Measurements from ENCODE around the gene FAM153A. TPM values are rescaled to one million over a fixed set of nuclear protein-coding genes. Genes with fewer than 3 reads are reported as not detected.
"Not testable (repeated sequence)": the region's sequence is repeated elsewhere in the genome, so short reads cannot be mapped to it uniquely, and the experiment has no call there.

FAM153A gene
- total and polyA plus RNA-seq, 10 of the 15 experiments (the other 5 are each of a cell fraction or from before 2014, with no cell fraction given) = 0.10 to 0.18 TPM; not detected in 8

DNA sequence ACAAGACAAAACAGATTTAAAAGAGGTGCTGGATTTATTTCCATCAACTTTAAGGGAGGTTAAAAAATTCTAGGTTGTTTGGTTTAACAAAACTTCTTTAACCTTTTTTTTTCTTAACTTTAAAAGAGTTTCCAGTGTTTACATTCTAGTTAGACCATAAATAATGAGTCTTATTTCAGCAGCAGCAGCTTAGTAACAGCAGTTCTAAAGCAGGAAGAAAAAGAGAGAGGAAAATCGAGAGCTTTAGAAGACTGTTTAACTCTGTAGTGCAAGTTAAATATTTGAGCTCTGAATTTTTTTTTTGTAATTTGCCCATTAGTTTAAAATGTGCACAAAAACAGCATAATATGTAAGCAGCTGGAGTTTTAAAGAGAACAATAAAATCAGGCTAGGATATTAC lies 90.2 kb downstream of the FAM153A start:
- CTCF ChIA-PET; H3K9me3 ChIP-seq (replicated peaks; ENCODE audit: control insufficient read depth, insufficient read depth, low read length); BruUV-seq (replicated peaks); ATAC-seq; H3K4me3 ChIP-seq; H3K4me1 ChIP-seq (ENCODE audit: control insufficient read depth, insufficient read depth, low read length); DNase-seq (ENCODE audit: low read depth, low spot score); H4K20me1 ChIP-seq (ENCODE audit: control insufficient read depth, insufficient read depth); H3K36me3 ChIP-seq (ENCODE audit: control insufficient read depth in 2 of 2, insufficient read depth in 2 of 2, low read length in 1 of 2); intact Hi-C loops (cut with micrococcal nuclease; ENCODE audit: unreplicated experiment); H3K27me3 ChIP-seq (replicated peaks in 1 of 2; ENCODE audit: control insufficient read depth in 2 of 2, insufficient read depth in 2 of 2, low read length in 1 of 2); RAD21 ChIA-PET (ENCODE audit: unreplicated experiment); H2AFZ ChIP-seq (ENCODE audit: control insufficient read depth, low read depth, low read length); POLR2A ChIA-PET; SMC1A ChIA-PET (ENCODE audit: uncharacterized antibody, unreplicated experiment); H3K79me2 ChIP-seq (ENCODE audit: control insufficient read depth, insufficient read depth, low read length); H3K4me2 ChIP-seq (ENCODE audit: control insufficient read depth, insufficient read depth); H3K9ac ChIP-seq (ENCODE audit: control insufficient read depth, insufficient read depth, low read length); FAIRE-seq; H3K27ac ChIP-seq (ENCODE audit: control insufficient read depth, insufficient read depth): not testable (repeated sequence)
- in situ Hi-C loops (cut with MboI) = loop anchor here (5.0 kb wide), 1 partner anchor 1475 kb away; no protein-coding TSS in a partner anchor
- WGBS (ENCODE audit: insufficient coverage, insufficient replicate concordance, low lambda C conversion rate, missing lambda C conversion rate) = 0% methylated on average over 1 of the region's 1 CpG

DNA sequence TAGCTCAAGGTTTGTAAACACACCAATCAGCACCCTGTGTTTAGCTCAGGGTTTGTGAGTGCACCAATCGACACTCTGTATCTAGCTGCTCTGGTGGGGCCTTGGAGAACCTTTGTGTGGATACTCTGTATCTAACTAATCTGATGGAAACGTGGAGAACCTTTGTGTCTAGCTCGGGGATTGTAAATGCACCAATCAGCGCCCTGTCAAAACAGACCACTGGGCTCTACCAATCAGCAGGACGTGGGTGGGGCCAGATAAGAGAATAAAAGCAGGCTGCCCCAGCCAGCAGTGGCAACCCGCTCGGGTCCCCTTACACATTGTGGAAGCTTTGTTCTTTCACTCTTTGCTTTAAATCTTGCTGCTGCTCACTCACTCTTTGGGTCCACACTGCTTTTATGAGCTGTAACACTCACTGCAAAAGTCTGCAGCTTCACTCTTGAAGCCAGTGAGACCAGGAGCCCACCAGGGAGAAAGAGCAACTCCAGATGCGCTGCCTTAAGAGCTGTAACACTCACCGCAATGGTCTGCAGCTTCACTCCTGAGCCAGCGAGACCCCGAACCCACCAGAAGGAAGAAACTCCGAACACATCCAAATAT lies 93.6 kb downstream of the FAM153A start:
- H3K27ac ChIP-seq (ENCODE audit: control insufficient read depth, insufficient read depth); H4K20me1 ChIP-seq (ENCODE audit: control insufficient read depth, insufficient read depth); H3K79me2 ChIP-seq (ENCODE audit: control insufficient read depth, insufficient read depth, low read length); RAD21 ChIA-PET (ENCODE audit: unreplicated experiment); DNase-seq (ENCODE audit: low read depth, low spot score); H3K4me1 ChIP-seq (ENCODE audit: control insufficient read depth, insufficient read depth, low read length); POLR2A ChIA-PET; H3K9me3 ChIP-seq (replicated peaks; ENCODE audit: control insufficient read depth, insufficient read depth, low read length); SMC1A ChIA-PET (ENCODE audit: uncharacterized antibody, unreplicated experiment); H2AFZ ChIP-seq (ENCODE audit: control insufficient read depth, low read depth, low read length); BruUV-seq (replicated peaks); CTCF ChIA-PET; in situ Hi-C loops (cut with MboI); H3K4me2 ChIP-seq (ENCODE audit: control insufficient read depth, insufficient read depth); FAIRE-seq; ATAC-seq; H3K36me3 ChIP-seq (ENCODE audit: control insufficient read depth in 2 of 2, insufficient read depth in 2 of 2, low read length in 1 of 2); intact Hi-C loops (cut with micrococcal nuclease; ENCODE audit: unreplicated experiment); H3K27me3 ChIP-seq (replicated peaks in 1 of 2; ENCODE audit: control insufficient read depth in 2 of 2, insufficient read depth in 2 of 2, low read length in 1 of 2); H3K4me3 ChIP-seq; H3K9ac ChIP-seq (ENCODE audit: control insufficient read depth, insufficient read depth, low read length): not testable (repeated sequence)
- 43% methylated on average over 12 of the region's 12 CpGs for WGBS (ENCODE audit: insufficient coverage, insufficient replicate concordance, low lambda C conversion rate, missing lambda C conversion rate)

DNA sequence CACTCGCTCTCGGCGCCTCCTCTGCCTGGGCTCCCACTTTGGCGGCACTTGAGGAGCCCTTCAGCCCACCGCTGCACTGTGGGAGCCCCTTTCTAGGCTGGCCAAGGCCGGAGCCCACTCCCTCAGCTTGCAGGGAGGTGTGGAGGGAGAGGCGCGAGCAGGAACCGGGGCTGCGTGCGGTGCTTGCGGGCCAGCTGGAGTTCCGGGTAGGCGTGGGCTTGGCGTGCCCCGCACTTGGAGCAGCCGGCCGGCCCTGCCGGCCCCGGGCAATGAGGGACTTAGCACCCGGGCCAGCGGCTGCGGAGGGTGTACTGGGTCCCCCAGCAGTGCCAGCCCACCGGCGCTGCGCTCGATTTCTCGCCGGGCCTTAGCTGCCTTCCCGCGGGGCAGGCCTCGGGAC lies 94.6 kb downstream of the FAM153A start:
- H3K79me2 ChIP-seq (ENCODE audit: control insufficient read depth, insufficient read depth, low read length); H3K9ac ChIP-seq (ENCODE audit: control insufficient read depth, insufficient read depth, low read length); H3K4me1 ChIP-seq (ENCODE audit: control insufficient read depth, insufficient read depth, low read length); H3K9me3 ChIP-seq (replicated peaks; ENCODE audit: control insufficient read depth, insufficient read depth, low read length); in situ Hi-C loops (cut with MboI); H4K20me1 ChIP-seq (ENCODE audit: control insufficient read depth, insufficient read depth); POLR2A ChIA-PET; H3K27me3 ChIP-seq (replicated peaks in 1 of 2; ENCODE audit: control insufficient read depth in 2 of 2, insufficient read depth in 2 of 2, low read length in 1 of 2); RAD21 ChIA-PET (ENCODE audit: unreplicated experiment); BruUV-seq (replicated peaks); CTCF ChIA-PET; H3K27ac ChIP-seq (ENCODE audit: control insufficient read depth, insufficient read depth); DNase-seq (ENCODE audit: low read depth, low spot score); intact Hi-C loops (cut with micrococcal nuclease; ENCODE audit: unreplicated experiment); H3K36me3 ChIP-seq (ENCODE audit: control insufficient read depth in 2 of 2, insufficient read depth in 2 of 2, low read length in 1 of 2); FAIRE-seq; ATAC-seq; SMC1A ChIA-PET (ENCODE audit: uncharacterized antibody, unreplicated experiment); H3K4me3 ChIP-seq; H3K4me2 ChIP-seq (ENCODE audit: control insufficient read depth, insufficient read depth); H2AFZ ChIP-seq (ENCODE audit: control insufficient read depth, low read depth, low read length): not testable (repeated sequence)
- WGBS (ENCODE audit: insufficient coverage, insufficient replicate concordance, low lambda C conversion rate, missing lambda C conversion rate) = 94% methylated on average over 11 of the region's 32 CpGs

- SMC1A ChIA-PET (ENCODE audit: uncharacterized antibody, unreplicated experiment); H2AFZ ChIP-seq (ENCODE audit: control insufficient read depth, low read depth, low read length); H3K36me3 ChIP-seq (ENCODE audit: control insufficient read depth in 2 of 2, insufficient read depth in 2 of 2, low read length in 1 of 2); CTCF ChIA-PET; DNase-seq (ENCODE audit: low read depth, low spot score); H3K4me3 ChIP-seq; ATAC-seq; POLR2A ChIA-PET; H3K9ac ChIP-seq (ENCODE audit: control insufficient read depth, insufficient read depth, low read length); RAD21 ChIA-PET (ENCODE audit: unreplicated experiment); H3K4me2 ChIP-seq (ENCODE audit: control insufficient read depth, insufficient read depth); H3K9me3 ChIP-seq (replicated peaks; ENCODE audit: control insufficient read depth, insufficient read depth, low read length); BruUV-seq (replicated peaks); H4K20me1 ChIP-seq (ENCODE audit: control insufficient read depth, insufficient read depth); in situ Hi-C loops (cut with MboI); H3K4me1 ChIP-seq (ENCODE audit: control insufficient read depth, insufficient read depth, low read length); H3K27me3 ChIP-seq (replicated peaks in 1 of 2; ENCODE audit: control insufficient read depth in 2 of 2, insufficient read depth in 2 of 2, low read length in 1 of 2); H3K79me2 ChIP-seq (ENCODE audit: control insufficient read depth, insufficient read depth, low read length); intact Hi-C loops (cut with micrococcal nuclease; ENCODE audit: unreplicated experiment); FAIRE-seq; H3K27ac ChIP-seq (ENCODE audit: control insufficient read depth, insufficient read depth): not testable (repeated sequence)
- 42% methylated on average over 1 of the region's 1 CpG for WGBS (ENCODE audit: insufficient coverage, insufficient replicate concordance, low lambda C conversion rate, missing lambda C conversion rate)
Measured at GRCh38 chr5:177681920-177682319, 100.8 kb downstream of the FAM153A start.
